Neural crest cell (in vitro differentiated cells): ENCODE results near the gene FKBP2. TPM values are rescaled to one million over a fixed set of nuclear protein-coding genes. Genes with fewer than 3 reads are reported as not detected.
A peak's percentile ranks its signal among the peaks of the same experiment; 100 is the strongest.

Source experiments
- DNase-seq: peaks from one replicate; pipeline ENCODE4 v3.0.0; 2021; ENCODE audit warnings: low read depth, mixed read lengths, low spot score
- H3K27ac Mint-ChIP-seq: one replicate; pipeline ENCODE4 v1.8.0; 2021; ENCODE audit warnings: mild to moderate bottlenecking, mixed read lengths; ENCODE audit not compliant: unreplicated experiment
- H3K27me3 Mint-ChIP-seq: 2 replicates; pipeline ENCODE4 v1.8.0; 2021; ENCODE audit warnings: low read depth, mild to moderate bottlenecking, mixed read lengths
- H3K36me3 Mint-ChIP-seq: 2 replicates; pipeline ENCODE4 v1.8.0; 2021; ENCODE audit warnings: low read depth, mild to moderate bottlenecking, mixed read lengths
- H3K4me1 Mint-ChIP-seq: 2 replicates; pipeline ENCODE4 v1.8.0; 2021; ENCODE audit warnings: mixed read lengths
- H3K4me3 Mint-ChIP-seq: one replicate; pipeline ENCODE4 v1.8.0; 2021; ENCODE audit warnings: mild to moderate bottlenecking, mixed read lengths
- H3K9me3 Mint-ChIP-seq: 2 replicates; pipeline ENCODE4 v1.8.0; 2021; ENCODE audit warnings: mixed read lengths
- CTCF ChIP-seq: fragments of 200-600 bp; sonication (generic); conservative IDR thresholded peaks from 2 replicates; pipeline ENCODE4 v1.5.0; 2021; ENCODE audit warnings: antibody characterized with exemption, mild to moderate bottlenecking
- total RNA-seq: library from RNA; stranded (reverse); gene quantifications from 2 replicates; pipeline ENCODE4 v1.2.1, GENCODE V29; 2021

The FKBP2 gene
- total RNA-seq, 1 donor from 2014 or later, result 29.2 TPM

- Mint-ChIP-seq H3K27ac (no peak overlapping the region), H3K27me3 (no peaks in the 10 kb centered on the region), H3K9me3 (no peaks in the 10 kb centered on the region), H3K4me3 (peak overlapping the region; percentile 93), H3K4me1 (peaks cover 37% of the 10 kb centered on the region), H3K36me3 (no peaks in the 10 kb centered on the region)
- no peak for TF ChIP-seq CTCF
- DNase-seq, result no peak
These were observed 11.7 kb upstream of the FKBP2 start for GRCh38 chr11:64229090-64229743.

- Mint-ChIP-seq H3K27ac (no peak overlapping the region), H3K4me1 (peaks cover 37% of the 10 kb centered on the region), H3K9me3 (no peaks in the 10 kb centered on the region), H3K27me3 (no peaks in the 10 kb centered on the region), H3K4me3 (peak overlapping the region; percentile 93), H3K36me3 (no peaks in the 10 kb centered on the region)
- TF ChIP-seq CTCF, result no peak
- DNase-seq, result no peak
These were observed 11.1 kb upstream of the FKBP2 start for GRCh38 chr11:64229744-64230170.

GRCh38 chr11:64230171-64230984, 10.5 kb upstream of the FKBP2 start, which contains the start of gene DNAJC4:
TSS of gene DNAJC4 (plus strand) at chr11:64230548. CDS start at chr11:64230855, 307 bp downstream.
- peak within 1 kb of the TSS; percentile 57 for H3K27ac Mint-ChIP-seq
- peak within 1 kb of the TSS; percentile 93 for H3K4me3 Mint-ChIP-seq
- no peaks in the 10 kb centered on the region for H3K9me3 Mint-ChIP-seq

GRCh38 chr11:64230985-64231365, 9.9 kb upstream of the FKBP2 start:
- H3K27ac Mint-ChIP-seq, result no peak overlapping the region
- no peaks in the 10 kb centered on the region for H3K27me3 Mint-ChIP-seq
- DNase-seq, result no peak
- no peaks in the 10 kb centered on the region for H3K9me3 Mint-ChIP-seq
- H3K4me3 Mint-ChIP-seq, result peak overlapping the region; percentile 93
- no peak for TF ChIP-seq CTCF
- H3K36me3 Mint-ChIP-seq, result no peaks in the 10 kb centered on the region
- peaks cover 33% of the 10 kb centered on the region for H3K4me1 Mint-ChIP-seq

More at GRCh38 chr11:64230171-64230984, 10.5 kb upstream of the FKBP2 start, which contains the start of gene DNAJC4:
- no peaks in the 10 kb centered on the region for H3K36me3 Mint-ChIP-seq
- no peak for TF ChIP-seq CTCF
- H3K4me1 Mint-ChIP-seq, result peaks cover 36% of the 10 kb centered on the region
- H3K27me3 Mint-ChIP-seq, result no peaks in the 10 kb centered on the region
- peak; percentile 84 for DNase-seq

GRCh38 chr11:64231546-64231945, 9.3 kb upstream of the FKBP2 start:
- no peak for DNase-seq
- Mint-ChIP-seq H3K9me3 (no peaks in the 10 kb centered on the region), H3K4me1 (peaks cover 33% of the 10 kb centered on the region), H3K27ac (no peak overlapping the region), H3K4me3 (peak overlapping the region; percentile 93), H3K27me3 (no peaks in the 10 kb centered on the region), H3K36me3 (no peaks in the 10 kb centered on the region)
- TF ChIP-seq CTCF, result no peak
